Measurements from ENCODE around the gene GMPR.

The GMPR gene

DNA sequence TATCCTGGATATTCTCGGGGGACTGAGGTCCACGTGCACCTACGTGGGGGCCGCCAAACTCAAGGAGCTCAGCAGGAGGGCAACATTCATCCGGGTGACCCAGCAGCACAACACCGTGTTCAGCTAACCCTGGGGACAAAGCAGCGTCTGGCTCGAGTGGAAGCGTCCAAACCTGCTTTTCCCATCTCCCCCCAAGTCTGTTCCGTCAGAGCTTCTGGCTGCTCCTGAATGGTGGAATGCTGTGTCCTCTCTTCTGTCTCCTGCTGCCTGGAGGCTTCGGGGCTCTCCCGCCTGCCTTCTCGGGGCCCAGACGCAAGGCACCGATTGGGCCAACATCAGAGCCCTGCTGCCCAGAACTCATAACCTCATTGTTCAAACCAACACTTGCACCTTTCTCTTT lies 56.7 kb downstream of the GMPR start:
- H3K4me3 ChIP-seq, result no peak overlapping the region
- no peak overlapping the region for H3K27ac ChIP-seq
- no peak for TF ChIP-seq CTCF (IDR thresholded peaks at IDR 0.05)
- no peak for DNase-seq (ENCODE audit: low spot score)

DNA sequence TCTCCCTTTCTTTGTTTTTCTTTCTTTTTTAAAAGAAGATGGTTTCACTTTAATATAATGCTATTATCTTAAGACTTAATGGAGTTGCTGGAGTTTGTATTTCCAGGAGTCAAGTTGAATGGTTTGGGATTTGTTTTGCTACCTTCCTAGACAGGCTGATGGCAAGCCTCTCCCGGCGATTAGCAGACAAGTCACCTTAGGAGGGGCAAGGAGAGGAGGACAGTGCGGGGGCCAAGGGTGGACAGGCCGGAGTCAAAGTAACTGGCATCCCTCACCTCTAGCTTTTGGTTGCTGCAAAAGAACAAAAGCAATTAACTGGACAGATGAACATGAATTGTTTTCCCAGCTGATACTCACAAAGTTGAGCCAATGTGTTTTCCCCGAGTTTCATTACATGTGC lies 57.1 kb downstream of the GMPR start:
- Histone ChIP-seq H3K4me3 (no peak overlapping the region), H3K27ac (no peak overlapping the region)
- no peak for TF ChIP-seq CTCF (IDR thresholded peaks at IDR 0.05)
- DNase-seq (ENCODE audit: low spot score), result no peak

DNA sequence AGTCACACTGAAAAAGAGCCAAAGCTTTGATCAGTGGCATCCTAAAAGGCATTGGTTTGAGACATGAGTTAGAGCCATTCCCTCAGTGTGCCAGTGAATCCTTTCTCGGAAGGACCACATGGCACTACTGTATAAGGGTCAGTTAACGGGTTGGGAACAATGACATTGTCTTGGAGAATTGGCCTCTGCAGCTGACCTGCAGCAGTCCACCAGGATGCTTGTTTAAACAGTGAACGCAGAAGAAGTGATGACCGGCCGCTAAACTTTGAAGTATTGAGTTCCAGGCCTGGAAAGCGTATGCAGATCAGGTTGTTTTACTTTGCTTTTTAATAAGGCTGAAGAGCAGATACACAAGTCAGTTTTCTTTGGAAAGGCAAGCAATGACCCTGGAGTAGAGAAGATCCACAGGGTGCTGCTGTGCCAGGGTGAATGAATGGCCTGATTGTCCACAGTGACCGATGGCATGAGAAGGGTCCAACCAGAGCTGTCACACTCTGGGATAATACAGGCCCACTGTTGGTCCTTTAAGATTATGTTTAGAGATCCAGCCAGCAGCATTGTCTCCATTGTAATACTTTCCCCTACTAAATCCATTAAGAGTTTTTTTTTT lies 57.8 kb downstream of the GMPR start:
- no peak for DNase-seq (ENCODE audit: low spot score)
- Histone ChIP-seq H3K4me3 (no peak overlapping the region), H3K27ac (no peak overlapping the region)
- no peak for TF ChIP-seq CTCF (IDR thresholded peaks at IDR 0.05)

DNA sequence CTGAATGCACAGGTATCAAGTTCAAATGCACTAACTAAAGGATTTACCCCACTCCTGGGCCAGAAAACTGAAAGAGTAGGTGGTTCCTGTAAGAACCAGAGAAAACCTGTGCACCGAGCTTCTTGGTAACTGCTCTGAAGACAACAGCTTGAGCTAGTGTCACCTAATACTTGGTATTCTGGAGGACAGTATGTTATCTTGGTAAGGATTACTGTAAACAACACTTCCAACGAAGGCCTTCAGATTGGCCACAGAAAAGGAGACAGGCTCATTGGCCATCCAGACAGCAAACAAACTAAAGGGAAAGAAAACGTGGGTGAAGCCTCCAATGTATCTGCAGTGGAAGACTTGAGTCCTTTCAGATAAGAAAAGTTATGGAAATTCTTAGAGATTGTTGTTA lies 61.5 kb downstream of the GMPR start:
- TF ChIP-seq CTCF (IDR thresholded peaks at IDR 0.05), result no peak
- H3K27ac ChIP-seq, result no peak overlapping the region
- DNase-seq (ENCODE audit: low spot score), result no peak
- H3K4me3 ChIP-seq, result no peak overlapping the region

GRCh38 chr6:16301511-16301910 lies 63.1 kb downstream of the GMPR start:
- no peak overlapping the region for H3K4me3 ChIP-seq
- no peak overlapping the region for H3K27ac ChIP-seq
- DNase-seq (ENCODE audit: low spot score), result no peak
- no peak for TF ChIP-seq CTCF (IDR thresholded peaks at IDR 0.05)

DNA sequence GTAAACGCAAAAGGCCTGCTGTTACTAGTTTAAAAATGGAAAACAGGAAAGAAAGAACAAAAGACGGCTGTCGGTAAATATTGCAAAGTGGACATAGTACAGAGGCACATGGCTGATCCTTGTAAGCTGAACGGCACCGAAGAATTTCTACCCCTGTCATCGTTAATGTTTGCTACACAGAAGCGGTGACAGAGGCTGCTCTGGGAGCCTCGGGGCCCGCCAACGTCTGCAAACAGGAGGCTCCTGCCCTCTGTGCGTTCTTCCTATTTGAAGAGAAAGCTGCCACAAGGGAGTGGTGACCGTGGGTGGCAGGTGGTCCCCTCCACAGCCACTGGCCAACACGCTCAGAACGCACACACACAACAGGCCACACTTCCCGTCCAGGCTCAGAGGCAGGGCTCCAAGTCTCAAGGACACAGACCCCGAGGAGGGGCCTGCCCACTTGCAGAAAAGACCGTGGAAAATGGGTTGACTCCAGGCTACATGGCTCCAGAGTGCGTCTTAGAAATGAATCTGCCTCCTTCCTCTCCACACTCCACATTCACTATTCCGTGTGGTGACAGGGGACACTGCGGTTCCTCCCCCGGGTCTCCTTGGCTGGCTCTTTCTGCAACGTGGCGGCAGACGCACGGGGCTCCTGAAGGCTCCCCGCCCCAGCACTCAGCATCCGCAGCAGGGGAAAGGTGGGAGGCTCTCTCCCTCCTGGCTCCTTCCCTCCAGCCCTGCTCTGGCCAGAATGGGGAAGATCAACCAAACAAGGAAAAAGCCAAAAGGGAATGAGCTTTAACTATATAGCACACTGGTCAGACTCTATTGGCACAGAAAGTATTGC lies 64.5 kb downstream of the GMPR start:
- TF ChIP-seq CTCF (IDR thresholded peaks at IDR 0.05), result no peak
- no peak overlapping the region for H3K4me3 ChIP-seq
- DNase-seq (ENCODE audit: low spot score), result no peak
- H3K27ac ChIP-seq, result no peak overlapping the region

DNA sequence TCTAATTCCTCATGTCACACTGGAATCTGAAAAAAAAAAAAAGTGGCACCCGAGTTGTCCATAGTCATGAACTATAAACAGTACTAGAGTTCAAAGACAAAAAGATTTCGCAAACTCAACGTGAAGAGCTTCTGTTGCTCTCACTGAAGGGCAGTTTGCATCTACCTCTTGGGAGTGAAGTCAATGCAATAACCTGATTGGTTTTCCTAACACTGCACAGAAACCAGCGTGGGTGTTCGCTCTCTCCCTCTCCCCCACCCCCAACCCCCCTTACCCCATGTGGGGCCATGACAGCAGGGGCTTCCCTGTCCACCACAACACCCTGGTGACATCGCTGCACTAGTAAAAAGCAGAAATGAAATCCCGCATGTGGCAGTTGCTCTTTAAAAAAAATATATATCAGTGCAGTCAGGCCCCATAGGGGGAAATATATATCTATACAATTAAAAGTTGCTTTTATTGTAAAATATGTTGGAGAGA lies 66.9 kb downstream of the GMPR start:
- Histone ChIP-seq H3K27ac (no peak overlapping the region), H3K4me3 (no peak overlapping the region)
- TF ChIP-seq CTCF (IDR thresholded peaks at IDR 0.05), result no peak
- no peak for DNase-seq (ENCODE audit: low spot score)
